H9 (cell line): Measurements from ENCODE around the gene DNAJA2. TPM values are rescaled to one million over a fixed set of nuclear protein-coding genes. Genes with fewer than 3 reads are reported as not detected.

ENCODE experiments used
- DNase-seq: peaks from one replicate; pipeline ENCODE4 v3.0.0-alpha.2; 2017
- H2AFZ ChIP-seq: one replicate; pipeline ENCODE4 v1.6.1; 2013; ENCODE audit warnings: mild to moderate bottlenecking, low read length, control low read depth, moderate library complexity
- H2AK5ac ChIP-seq: 2 replicates; pipeline ENCODE4 v1.6.1; 2013; ENCODE audit warnings: low read length, control low read depth, mixed read lengths; ENCODE audit not compliant: insufficient read length
- H2BK120ac ChIP-seq: one replicate; pipeline ENCODE4 v1.6.1; 2013; ENCODE audit warnings: low read depth, mild to moderate bottlenecking, low read length, control low read depth, inconsistent platforms; ENCODE audit not compliant: poor library complexity, severe bottlenecking
- H2BK12ac ChIP-seq: 2 replicates; pipeline ENCODE4 v1.6.1; 2013; ENCODE audit warnings: low read length, control low read depth, mixed read lengths, low read depth; ENCODE audit not compliant: insufficient read length
- H2BK15ac ChIP-seq: 2 replicates; pipeline ENCODE4 v1.6.1; 2013; ENCODE audit warnings: low read depth, low read length, control low read depth
- H2BK20ac ChIP-seq: one replicate; pipeline ENCODE4 v1.6.1; 2013; ENCODE audit warnings: low read depth, mild to moderate bottlenecking, low read length, control low read depth, inconsistent platforms; ENCODE audit not compliant: poor library complexity, severe bottlenecking
- H2BK5ac ChIP-seq: 2 replicates; pipeline ENCODE4 v1.6.1; 2013; ENCODE audit warnings: low read length, control low read depth, mixed read lengths; ENCODE audit not compliant: insufficient read length
- H3K14ac ChIP-seq: 2 replicates; pipeline ENCODE4 v1.6.1; 2013; ENCODE audit warnings: low read length, control low read depth; ENCODE audit not compliant: insufficient read depth
- H3K18ac ChIP-seq: 2 replicates; pipeline ENCODE4 v1.6.1; 2013; ENCODE audit warnings: low read depth, mild to moderate bottlenecking, mixed read lengths, low read length, control low read depth; ENCODE audit not compliant: insufficient read length
- H3K23ac ChIP-seq: 2 replicates; pipeline ENCODE4 v1.6.1; 2013; ENCODE audit warnings: low read length, control low read depth, mixed read lengths, low read depth; ENCODE audit not compliant: insufficient read length
- H3K23me2 ChIP-seq: 2 replicates; pipeline ENCODE4 v1.6.1; 2013; ENCODE audit warnings: low read depth, mild to moderate bottlenecking, mixed read lengths, low read length, control low read depth; ENCODE audit not compliant: insufficient read length, poor library complexity, severe bottlenecking
- H3K27ac ChIP-seq: 2 replicates; pipeline ENCODE4 v1.5.1; 2013; ENCODE audit warnings: low read length, control low read depth, mixed read lengths, low read depth; ENCODE audit not compliant: insufficient read length
- H3K27me3 ChIP-seq: 2 replicates; pipeline ENCODE4 v1.6.1; 2013; ENCODE audit warnings: low read length, control low read depth, inconsistent platforms; ENCODE audit not compliant: insufficient read depth
- H3K4ac ChIP-seq: 2 replicates; pipeline ENCODE4 v1.6.1; 2013; ENCODE audit warnings: low read depth, mild to moderate bottlenecking, control low read depth, inconsistent platforms, low read length, moderate library complexity
- H3K4me1 ChIP-seq: 2 replicates; pipeline ENCODE4 v1.6.1; 2013; ENCODE audit warnings: low read length, control low read depth, inconsistent platforms; ENCODE audit not compliant: insufficient read depth
- H3K4me2 ChIP-seq: 2 replicates; pipeline ENCODE4 v1.6.1; 2013; ENCODE audit warnings: low read length, control low read depth, mixed read lengths; ENCODE audit not compliant: insufficient read length, insufficient read depth
- H3K56ac ChIP-seq: 2 replicates; pipeline ENCODE4 v1.6.1; 2013; ENCODE audit warnings: low read depth, mild to moderate bottlenecking, mixed read lengths, low read length, control low read depth; ENCODE audit not compliant: insufficient read length
- H3K79me1 ChIP-seq: 2 replicates; pipeline ENCODE4 v1.6.1; 2013; ENCODE audit warnings: low read depth, mild to moderate bottlenecking, moderate library complexity, low read length, control low read depth, inconsistent platforms; ENCODE audit not compliant: insufficient read depth, poor library complexity, severe bottlenecking
- H3K79me2 ChIP-seq: 2 replicates; pipeline ENCODE4 v1.6.1; 2013; ENCODE audit warnings: low read length, control low read depth, inconsistent platforms; ENCODE audit not compliant: insufficient read depth
- H3K9ac ChIP-seq: 2 replicates; pipeline ENCODE4 v1.6.1; 2013; ENCODE audit warnings: low read length, control low read depth, mixed read lengths; ENCODE audit not compliant: insufficient read length; ENCODE audit errors: extremely low read depth
- H3K9me3 ChIP-seq: one replicate; pipeline ENCODE4 v1.6.1; 2013; ENCODE audit warnings: low read depth, low read length, inconsistent platforms; ENCODE audit not compliant: control insufficient read depth
- H3T11ph ChIP-seq: one replicate; pipeline ENCODE4 v1.6.1; 2013; ENCODE audit warnings: mild to moderate bottlenecking, low read length, control low read depth, inconsistent platforms
- H4K20me1 ChIP-seq: one replicate; pipeline ENCODE4 v1.6.1; 2013; ENCODE audit not compliant: control insufficient read depth, insufficient read length, insufficient read depth
- H4K5ac ChIP-seq: 2 replicates; pipeline ENCODE4 v1.6.1; 2013; ENCODE audit warnings: low read depth, mild to moderate bottlenecking, mixed read lengths, low read length, control low read depth; ENCODE audit not compliant: insufficient read length
- H4K8ac ChIP-seq: replicated peaks from 2 replicates; pipeline ENCODE4 v1.6.1; 2013; ENCODE audit warnings: low read length, control low read depth, mixed read lengths, low read depth; ENCODE audit not compliant: insufficient read length
- H4K91ac ChIP-seq: 2 replicates; pipeline ENCODE4 v1.6.1; 2013; ENCODE audit warnings: low read depth, mild to moderate bottlenecking, moderate library complexity, mixed read lengths, low read length, control low read depth; ENCODE audit not compliant: insufficient read length
- H3K27ac Mint-ChIP-seq, 3 experiments: 2 replicates in 2 of 3; 3 replicates in 1 of 3; pipeline ENCODE4 v1.8.0; 2020 to 2021; ENCODE audit warnings: mixed read lengths in 3 of 3, mild to moderate bottlenecking in 1 of 3, moderate library complexity in 1 of 3
- H3K27me3 Mint-ChIP-seq: 2 replicates; pipeline ENCODE4 v1.8.0; 2021; ENCODE audit warnings: low read depth, mild to moderate bottlenecking, moderate library complexity, mixed read lengths
- H3K36me3 Mint-ChIP-seq, 3 experiments: 2 replicates in 2 of 3; 3 replicates in 1 of 3; pipeline ENCODE4 v1.8.0; 2020 to 2021; ENCODE audit warnings: low read depth in 3 of 3, mixed read lengths in 3 of 3; ENCODE audit not compliant: insufficient read depth in 1 of 3
- H3K4me1 Mint-ChIP-seq, 2 experiments: 2 replicates each; pipeline ENCODE4 v1.8.0; 2020; ENCODE audit warnings: mixed read lengths in 2 of 2
- H3K4me3 Mint-ChIP-seq, 2 experiments: 2 replicates in 1 of 2; 3 replicates in 1 of 2; pipeline ENCODE4 v1.8.0; 2020 to 2021; ENCODE audit warnings: mild to moderate bottlenecking in 2 of 2, mixed read lengths in 2 of 2, moderate library complexity in 1 of 2
- H3K9me3 Mint-ChIP-seq, 2 experiments: 2 replicates in 1 of 2; 3 replicates in 1 of 2; pipeline ENCODE4 v1.8.0; 2020; ENCODE audit warnings: mild to moderate bottlenecking in 2 of 2, mixed read lengths in 2 of 2, moderate library complexity in 1 of 2
- WGBS: extraction: QIAGEN DNeasy Blood & Tissue Kit; methylation state at CpG from one replicate; pipeline ENCODE4 v1.1.7; 2013; ENCODE audit warnings: missing lambda C conversion rate, low lambda C conversion rate, mixed read lengths; ENCODE audit not compliant: insufficient read length; ENCODE audit errors: extremely low coverage; 5-methylcytosine and 5-hydroxymethylcytosine counted together
- total RNA-seq: library from RNA; stranded (reverse); gene quantifications from 2 replicates; pipeline ENCODE4 v1.2.1, GENCODE V29; 2021
- TF ChIP-seq, protein P1 (sequence below): fragments of 200-600 bp; sonication (generic); conservative IDR thresholded peaks from 3 replicates; pipeline ENCODE4 v1.8.0; 2021; ENCODE audit warnings: antibody characterized with exemption, mild to moderate bottlenecking

The DNAJA2 gene
- total RNA-seq, 1 experiment from 2014 or later, result 102 TPM

DNA sequence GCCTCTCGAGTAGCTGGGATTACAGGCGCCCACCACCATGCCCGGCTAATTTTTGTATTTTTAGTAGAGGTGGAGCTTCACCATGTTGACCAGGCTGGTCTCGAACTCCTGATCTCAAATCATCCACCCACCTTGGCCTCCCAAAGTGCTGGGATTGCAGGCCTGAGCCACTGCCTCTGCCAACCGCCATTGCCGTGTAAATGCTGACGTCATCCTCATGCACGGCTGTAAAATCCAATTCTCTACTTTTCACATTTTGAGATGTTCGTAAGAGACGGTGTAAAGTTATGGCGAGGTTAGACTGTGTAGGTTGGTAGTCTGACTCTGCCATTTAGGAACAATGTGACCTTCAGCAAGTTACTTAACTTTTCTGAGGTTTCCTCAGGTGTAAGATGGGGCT is 1.7 kb upstream of the DNAJA2 start:
- no CpG with 5 or more reads among the region's 11 CpGs for WGBS
- Histone ChIP-seq H4K8ac (no peak overlapping the region), H3K27ac (no peak overlapping the region), H2BK15ac (no peak overlapping the region), H2AK5ac (peak overlapping the region; percentile 54), H3K4me1 (peaks cover 2% of the 10 kb centered on the region), H2BK5ac (no peak overlapping the region), H3K9ac (no peak overlapping the region), H4K20me1 (no peaks in the 10 kb centered on the region), H3K79me2 (peaks cover 10% of the 10 kb centered on the region; the same call in 1 of the 2 replicates), H3K27me3 (no peaks in the 10 kb centered on the region), H4K5ac (no peak overlapping the region), H3K79me1 (no peaks in the 10 kb centered on the region), H3K9me3 (no peaks in the 10 kb centered on the region), H2BK12ac (no peak overlapping the region), H3T11ph (no peak overlapping the region), H2BK120ac (no peak overlapping the region), H3K4me2 (no peak overlapping the region), H3K18ac (no peak overlapping the region), H3K23me2 (peaks cover 8% of the 10 kb centered on the region), H4K91ac (no peak overlapping the region), H3K14ac (no peak overlapping the region), H3K23ac (no peak overlapping the region), H3K56ac (no peak overlapping the region), H2BK20ac (no peak overlapping the region), H3K4ac (no peak overlapping the region), H2AFZ (no peak overlapping the region)
- Mint-ChIP-seq H3K4me3 (no peak overlapping the region), H3K4me1 (peaks cover 36 to 38% of the 10 kb centered on the region in 2 experiments), H3K27ac (peak overlapping the region in 2 of 3 experiments; percentile 57 to 98; a peak in 2 of 7 replicates), H3K9me3 (no peaks in the 10 kb centered on the region; a peak in 1 of 5 replicates), H3K36me3 (peaks cover 13 to 20% (median 19%) of the 10 kb centered on the region in 3 experiments), H3K27me3 (no peaks in the 10 kb centered on the region)
- DNase-seq, result no peak
- TF ChIP-seq, protein P1, sequence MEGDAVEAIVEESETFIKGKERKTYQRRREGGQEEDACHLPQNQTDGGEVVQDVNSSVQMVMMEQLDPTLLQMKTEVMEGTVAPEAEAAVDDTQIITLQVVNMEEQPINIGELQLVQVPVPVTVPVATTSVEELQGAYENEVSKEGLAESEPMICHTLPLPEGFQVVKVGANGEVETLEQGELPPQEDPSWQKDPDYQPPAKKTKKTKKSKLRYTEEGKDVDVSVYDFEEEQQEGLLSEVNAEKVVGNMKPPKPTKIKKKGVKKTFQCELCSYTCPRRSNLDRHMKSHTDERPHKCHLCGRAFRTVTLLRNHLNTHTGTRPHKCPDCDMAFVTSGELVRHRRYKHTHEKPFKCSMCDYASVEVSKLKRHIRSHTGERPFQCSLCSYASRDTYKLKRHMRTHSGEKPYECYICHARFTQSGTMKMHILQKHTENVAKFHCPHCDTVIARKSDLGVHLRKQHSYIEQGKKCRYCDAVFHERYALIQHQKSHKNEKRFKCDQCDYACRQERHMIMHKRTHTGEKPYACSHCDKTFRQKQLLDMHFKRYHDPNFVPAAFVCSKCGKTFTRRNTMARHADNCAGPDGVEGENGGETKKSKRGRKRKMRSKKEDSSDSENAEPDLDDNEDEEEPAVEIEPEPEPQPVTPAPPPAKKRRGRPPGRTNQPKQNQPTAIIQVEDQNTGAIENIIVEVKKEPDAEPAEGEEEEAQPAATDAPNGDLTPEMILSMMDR, result no peak
